HepG2 (cell line): ENCODE measurements around the gene AHCY. TPM values are rescaled to one million over a fixed set of nuclear protein-coding genes. Genes with fewer than 3 reads are reported as not detected.
A peak's percentile ranks its signal among the peaks of the same experiment; 100 is the strongest.

Experiments
- CREM ChIP-seq, 2 experiments: sonication (generic) in 1 of 2; formaldehyde crosslinking in 1 of 2; IDR thresholded peaks; 2 replicates each; pipeline versions ENCODE4 v1.4.0 to v1.6.1; 2016 to 2020; ENCODE audit warnings: antibody characterized with exemption in 1 of 2, mild to moderate bottlenecking in 1 of 2, missing genetic modification reagents in 1 of 2
- ESRRA ChIP-seq: sonication (generic); formaldehyde crosslinking; IDR thresholded peaks from 2 replicates; pipeline ENCODE4 v1.5.1; 2020; ENCODE audit warnings: mild to moderate bottlenecking, low read depth, missing genetic modification reagents
- HIVEP1 ChIP-seq: sonication (generic); formaldehyde crosslinking; IDR thresholded peaks from 2 replicates; pipeline ENCODE4 v1.4.0; 2020; ENCODE audit warnings: mild to moderate bottlenecking, missing genetic modification reagents
- JUN ChIP-seq: sonication (generic); formaldehyde crosslinking; IDR thresholded peaks from 2 replicates; pipeline ENCODE4 v1.4.0; 2020; ENCODE audit warnings: mild to moderate bottlenecking, missing genetic modification reagents
- MAF1 ChIP-seq: sonication (generic); formaldehyde crosslinking; IDR thresholded peaks from 2 replicates; pipeline ENCODE4 v1.5.0; 2020; ENCODE audit warnings: missing genetic modification reagents, borderline replicate concordance
- NR2F6 ChIP-seq, 2 experiments: IDR thresholded peaks; 2 replicates each; pipeline ENCODE4 v1.6.1; 2016; ENCODE audit warnings: antibody characterized with exemption in 1 of 2, mild to moderate bottlenecking in 1 of 2
- PAWR ChIP-seq: sonication (generic); formaldehyde crosslinking; IDR thresholded peaks from 2 replicates; pipeline ENCODE4 v1.4.0; 2020; ENCODE audit warnings: missing genetic modification reagents, mild to moderate bottlenecking, borderline replicate concordance
- RAD51 ChIP-seq: fragments of 450-650 bp; IDR thresholded peaks from 2 replicates; pipeline ENCODE4 v1.6.1; 2016; ENCODE audit warnings: borderline replicate concordance
- SMAD3 ChIP-seq: sonication (generic); formaldehyde crosslinking; IDR thresholded peaks from 2 replicates; pipeline ENCODE4 v1.4.0; 2020; ENCODE audit warnings: missing genetic modification reagents
- SP140L ChIP-seq: sonication (generic); formaldehyde crosslinking; IDR thresholded peaks from 2 replicates; pipeline ENCODE4 v1.4.0; 2020; ENCODE audit warnings: missing genetic modification reagents, borderline replicate concordance
- YY1 ChIP-seq: IDR thresholded peaks from 2 replicates; pipeline ENCODE4 v1.6.1; 2011; ENCODE audit warnings: low read length, low read depth, moderate library complexity, mild to moderate bottlenecking; ENCODE audit not compliant: insufficient read depth, insufficient replicate concordance
- ZBTB38 ChIP-seq: sonication (generic); formaldehyde crosslinking; IDR thresholded peaks from 2 replicates; pipeline ENCODE4 v1.5.1; 2020; ENCODE audit warnings: mild to moderate bottlenecking, missing genetic modification reagents
- ZNF160 ChIP-seq: sonication (generic); formaldehyde crosslinking; IDR thresholded peaks from 2 replicates; pipeline ENCODE4 v1.8.0; 2022; ENCODE audit warnings: mild to moderate bottlenecking, inconsistent platforms, missing genetic modification reagents
- ZNF367 ChIP-seq: sonication (generic); formaldehyde crosslinking; IDR thresholded peaks from 2 replicates; pipeline ENCODE4 v1.4.0; 2020; ENCODE audit warnings: missing genetic modification reagents, borderline replicate concordance
- ZNF567 ChIP-seq: sonication (generic); formaldehyde crosslinking; IDR thresholded peaks from 2 replicates; pipeline ENCODE4 v1.8.1; 2023; ENCODE audit warnings: mild to moderate bottlenecking, missing genetic modification reagents, borderline replicate concordance
- ZNF577 ChIP-seq: sonication (generic); formaldehyde crosslinking; IDR thresholded peaks from 2 replicates; pipeline ENCODE4 v1.4.0; 2020; ENCODE audit warnings: mild to moderate bottlenecking, low read depth, missing genetic modification reagents, borderline replicate concordance
- ZNF839 ChIP-seq: sonication (generic); formaldehyde crosslinking; IDR thresholded peaks from 2 replicates; pipeline ENCODE4 v1.4.0; 2020; ENCODE audit warnings: missing genetic modification reagents, mild to moderate bottlenecking, borderline replicate concordance
- polyA plus RNA-seq, 8 experiments: library from polyadenylated mRNA; depleted of rRNA in 3 of 8; stranded (reverse) in 7 of 8; unstranded in 1 of 8; fragments of >200 nt; fragmentation: Illumina TruSeq in 4 of 8; extraction: Trizol in 4 of 8; gene quantifications; 2 replicates each; pipeline versions ENCODE4 v1.2.1 to v1.2.3, GENCODE V29; 2011 to 2016; ENCODE audit warnings: low read depth in 4 of 8, missing spikeins in 1 of 8, mixed read lengths in 1 of 8; ENCODE audit not compliant: insufficient read depth in 1 of 8
- total RNA-seq, 5 experiments: library from RNA; depleted of rRNA; stranded (reverse); fragments of >200 nt; fragmentation: Illumina TruSeq; extraction: Trizol; gene quantifications; 2 replicates each; pipeline ENCODE4 v1.2.3, GENCODE V29; 2016; ENCODE audit warnings: low read depth in 1 of 5
- TF ChIP-seq, protein P1 (sequence below): sonication (generic); formaldehyde crosslinking; conservative IDR thresholded peaks from 2 replicates; pipeline ENCODE4 v1.4.0; 2020; ENCODE audit warnings: mild to moderate bottlenecking, missing genetic modification reagents, moderate library complexity
- TF ChIP-seq, protein P2 (sequence below): sonication (generic); formaldehyde crosslinking; IDR thresholded peaks from 2 replicates; pipeline ENCODE4 v1.5.0; 2020; ENCODE audit warnings: mild to moderate bottlenecking, missing genetic modification reagents
- TF ChIP-seq, protein P3 (sequence below): sonication (generic); formaldehyde crosslinking; IDR thresholded peaks from 2 replicates; pipeline ENCODE4 v1.9.0; 2022; ENCODE audit warnings: low read depth, missing genetic modification reagents

The AHCY gene
- total and polyA plus RNA-seq, 2 of the 13 experiments (the other 11 are each of a cell fraction or from before 2014, with no cell fraction given), result 407 to 419 TPM

DNA sequence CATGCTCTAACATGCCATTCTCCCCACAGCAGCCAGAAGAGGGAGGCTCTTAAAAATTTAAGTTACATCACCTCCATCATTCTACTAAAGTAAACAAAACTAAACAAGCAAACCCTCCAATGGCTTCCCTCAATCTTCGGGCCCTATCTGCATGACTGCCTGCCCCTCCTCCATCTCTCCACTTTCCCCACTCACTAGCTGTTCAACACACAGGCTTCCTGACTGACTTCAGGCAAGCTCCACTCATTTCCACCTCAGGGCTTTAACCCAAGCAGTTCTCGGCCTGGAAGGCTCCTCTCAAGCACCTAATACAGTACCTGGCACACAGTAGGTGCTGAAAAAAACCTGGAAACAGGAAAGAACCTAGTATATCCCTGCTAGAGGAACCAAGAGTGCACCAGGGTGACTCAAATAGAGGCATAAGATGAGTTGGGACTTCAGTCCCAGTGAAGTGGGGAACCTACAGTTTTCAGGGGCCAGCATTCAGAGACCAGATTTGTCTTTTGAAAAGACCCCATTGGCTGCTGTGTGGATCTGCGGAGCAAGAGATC lies 2.8 kb downstream of the AHCY start (continued):
- TF ChIP-seq, protein P1, sequence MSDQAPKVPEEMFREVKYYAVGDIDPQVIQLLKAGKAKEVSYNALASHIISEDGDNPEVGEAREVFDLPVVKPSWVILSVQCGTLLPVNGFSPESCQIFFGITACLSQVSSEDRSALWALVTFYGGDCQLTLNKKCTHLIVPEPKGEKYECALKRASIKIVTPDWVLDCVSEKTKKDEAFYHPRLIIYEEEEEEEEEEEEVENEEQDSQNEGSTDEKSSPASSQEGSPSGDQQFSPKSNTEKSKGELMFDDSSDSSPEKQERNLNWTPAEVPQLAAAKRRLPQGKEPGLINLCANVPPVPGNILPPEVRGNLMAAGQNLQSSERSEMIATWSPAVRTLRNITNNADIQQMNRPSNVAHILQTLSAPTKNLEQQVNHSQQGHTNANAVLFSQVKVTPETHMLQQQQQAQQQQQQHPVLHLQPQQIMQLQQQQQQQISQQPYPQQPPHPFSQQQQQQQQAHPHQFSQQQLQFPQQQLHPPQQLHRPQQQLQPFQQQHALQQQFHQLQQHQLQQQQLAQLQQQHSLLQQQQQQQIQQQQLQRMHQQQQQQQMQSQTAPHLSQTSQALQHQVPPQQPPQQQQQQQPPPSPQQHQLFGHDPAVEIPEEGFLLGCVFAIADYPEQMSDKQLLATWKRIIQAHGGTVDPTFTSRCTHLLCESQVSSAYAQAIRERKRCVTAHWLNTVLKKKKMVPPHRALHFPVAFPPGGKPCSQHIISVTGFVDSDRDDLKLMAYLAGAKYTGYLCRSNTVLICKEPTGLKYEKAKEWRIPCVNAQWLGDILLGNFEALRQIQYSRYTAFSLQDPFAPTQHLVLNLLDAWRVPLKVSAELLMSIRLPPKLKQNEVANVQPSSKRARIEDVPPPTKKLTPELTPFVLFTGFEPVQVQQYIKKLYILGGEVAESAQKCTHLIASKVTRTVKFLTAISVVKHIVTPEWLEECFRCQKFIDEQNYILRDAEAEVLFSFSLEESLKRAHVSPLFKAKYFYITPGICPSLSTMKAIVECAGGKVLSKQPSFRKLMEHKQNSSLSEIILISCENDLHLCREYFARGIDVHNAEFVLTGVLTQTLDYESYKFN (CRISPR knock-in tag), result no peak
- TF ChIP-seq RAD51 (no peak), PAWR (CRISPR knock-in tag) (no peak), YY1 (no peak), CREM (IDR thresholded peaks at IDR 0.05) (no peak), CREM (CRISPR knock-in tag; IDR thresholded peaks at IDR 0.05) (no peak), ZBTB38 (no peak), ZNF367 (CRISPR knock-in tag) (no peak), ZNF567 (CRISPR knock-in tag) (no peak), HIVEP1 (CRISPR knock-in tag) (no peak), ZNF160 (no peak), ZNF839 (CRISPR knock-in tag) (no peak), SMAD3 (CRISPR knock-in tag) (no peak; the same call in 1 of the 2 replicates), SP140L (CRISPR knock-in tag) (0 out of 2 replicates have a peak, but pooled peaks have one; percentile 50), ESRRA (CRISPR knock-in tag) (no peak; the same call in 1 of the 2 replicates), JUN (CRISPR knock-in tag) (no peak), ZNF577 (CRISPR knock-in tag) (no peak), NR2F6 (IDR thresholded peaks at IDR 0.05) (no peak), NR2F6 (CRISPR knock-in tag; IDR thresholded peaks at IDR 0.05) (no peak; the same call in 1 of the 2 replicates), MAF1 (CRISPR knock-in tag) (no peak)
- TF ChIP-seq, protein P2, sequence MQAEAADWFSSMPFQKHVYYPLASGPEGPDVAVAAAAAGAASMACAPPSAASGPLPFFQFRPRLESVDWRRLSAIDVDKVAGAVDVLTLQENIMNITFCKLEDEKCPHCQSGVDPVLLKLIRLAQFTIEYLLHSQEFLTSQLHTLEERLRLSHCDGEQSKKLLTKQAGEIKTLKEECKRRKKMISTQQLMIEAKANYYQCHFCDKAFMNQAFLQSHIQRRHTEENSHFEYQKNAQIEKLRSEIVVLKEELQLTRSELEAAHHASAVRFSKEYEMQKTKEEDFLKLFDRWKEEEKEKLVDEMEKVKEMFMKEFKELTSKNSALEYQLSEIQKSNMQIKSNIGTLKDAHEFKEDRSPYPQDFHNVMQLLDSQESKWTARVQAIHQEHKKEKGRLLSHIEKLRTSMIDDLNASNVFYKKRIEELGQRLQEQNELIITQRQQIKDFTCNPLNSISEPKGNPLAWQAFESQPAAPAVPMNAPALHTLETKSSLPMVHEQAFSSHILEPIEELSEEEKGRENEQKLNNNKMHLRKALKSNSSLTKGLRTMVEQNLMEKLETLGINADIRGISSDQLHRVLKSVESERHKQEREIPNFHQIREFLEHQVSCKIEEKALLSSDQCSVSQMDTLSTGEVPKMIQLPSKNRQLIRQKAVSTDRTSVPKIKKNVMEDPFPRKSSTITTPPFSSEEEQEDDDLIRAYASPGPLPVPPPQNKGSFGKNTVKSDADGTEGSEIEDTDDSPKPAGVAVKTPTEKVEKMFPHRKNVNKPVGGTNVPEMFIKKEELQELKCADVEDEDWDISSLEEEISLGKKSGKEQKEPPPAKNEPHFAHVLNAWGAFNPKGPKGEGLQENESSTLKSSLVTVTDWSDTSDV (CRISPR knock-in tag), result no peak
- TF ChIP-seq, protein P3, sequence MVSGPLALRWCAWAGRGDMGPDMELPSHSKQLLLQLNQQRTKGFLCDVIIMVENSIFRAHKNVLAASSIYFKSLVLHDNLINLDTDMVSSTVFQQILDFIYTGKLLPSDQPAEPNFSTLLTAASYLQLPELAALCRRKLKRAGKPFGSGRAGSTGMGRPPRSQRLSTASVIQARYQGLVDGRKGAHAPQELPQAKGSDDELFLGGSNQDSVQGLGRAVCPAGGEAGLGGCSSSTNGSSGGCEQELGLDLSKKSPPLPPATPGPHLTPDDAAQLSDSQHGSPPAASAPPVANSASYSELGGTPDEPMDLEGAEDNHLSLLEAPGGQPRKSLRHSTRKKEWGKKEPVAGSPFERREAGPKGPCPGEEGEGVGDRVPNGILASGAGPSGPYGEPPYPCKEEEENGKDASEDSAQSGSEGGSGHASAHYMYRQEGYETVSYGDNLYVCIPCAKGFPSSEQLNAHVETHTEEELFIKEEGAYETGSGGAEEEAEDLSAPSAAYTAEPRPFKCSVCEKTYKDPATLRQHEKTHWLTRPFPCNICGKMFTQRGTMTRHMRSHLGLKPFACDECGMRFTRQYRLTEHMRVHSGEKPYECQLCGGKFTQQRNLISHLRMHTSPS, result no peak
